Aorta (tissue), 5 donors: ENCODE data around the gene TLE3. TPM values are rescaled to one million over a fixed set of nuclear protein-coding genes. Genes with fewer than 3 reads are reported as not detected.

Experiments
- ATAC-seq: fragments of 200-7000 bp; cut with Tn5 transposase; one replicate; pipeline ENCODE4 v1.9.1; 2022; ENCODE audit warnings: moderate library complexity; ENCODE audit not compliant: low FRiP score
- DNase-seq, 2 donors: peaks; one replicate each; pipeline ENCODE4 v3.0.0-alpha.2; 2020
- H3K27ac ChIP-seq, 2 donors: one replicate each; pipeline ENCODE4 v1.5.1; 2013; ENCODE audit warnings: low read length in 2 of 2, mild to moderate bottlenecking in 2 of 2, moderate library complexity in 2 of 2, control low read depth in 1 of 2, inconsistent platforms in 1 of 2, low read depth in 1 of 2
- H3K27me3 ChIP-seq, 2 donors: one replicate each; pipeline ENCODE4 v1.6.1; 2013; ENCODE audit warnings: control low read depth in 1 of 2, low read length in 1 of 2, mild to moderate bottlenecking in 1 of 2, moderate library complexity in 1 of 2; ENCODE audit not compliant: insufficient read depth in 2 of 2, control insufficient read depth in 1 of 2
- H3K36me3 ChIP-seq, 2 donors: one replicate each; pipeline ENCODE4 v1.6.1; 2013; ENCODE audit warnings: control low read depth in 1 of 2, low read length in 1 of 2, mild to moderate bottlenecking in 1 of 2; ENCODE audit not compliant: insufficient read depth in 2 of 2, control insufficient read depth in 1 of 2
- H3K4me1 ChIP-seq, 2 donors: one replicate each; pipeline ENCODE4 v1.6.1; 2013; ENCODE audit warnings: low read length in 2 of 2, control low read depth in 1 of 2, mild to moderate bottlenecking in 1 of 2, moderate library complexity in 1 of 2; ENCODE audit not compliant: insufficient read depth in 2 of 2, control insufficient read depth in 1 of 2
- H3K4me3 ChIP-seq, 2 donors: one replicate each; pipeline ENCODE4 v1.5.1; 2013; ENCODE audit warnings: low read length in 2 of 2, control low read depth in 1 of 2, mild to moderate bottlenecking in 1 of 2
- H3K9me3 ChIP-seq: one replicate; pipeline ENCODE4 v1.6.1; 2013; ENCODE audit warnings: mild to moderate bottlenecking, low read length; ENCODE audit not compliant: control insufficient read depth
- WGBS, 2 donors: extraction: QIAGEN DNeasy Blood & Tissue Kit; methylation state at CpG; one replicate each; pipeline ENCODE4 v1.1.7; 2013; 5-methylcytosine and 5-hydroxymethylcytosine counted together
- intact Hi-C, 2 donors: fragments of 100-400 bp; cut with DNase I; formaldehyde crosslinking; loops; one replicate each; pipeline versions ENCODE4 v1.14.2 to v1.15.0; 2022
- polyA plus RNA-seq, 2 donors: library from polyadenylated mRNA; stranded (reverse); fragments of 200-250 nt; gene quantifications; one replicate each; pipeline ENCODE4 v1.2.3, GENCODE V29; 2013
- total RNA-seq, 2 donors: library from RNA; stranded (reverse); fragmentation: NEBNext Ultra II Directional; extraction: Animal tissue kit (Norgen Biotek cat#: 25700); gene quantifications; one replicate each; pipeline ENCODE4 v1.2.1, GENCODE V29; 2021
- donor health status: healthy with polysubstance abuse.
- donor health status: Bipolar disorder and iron deficiency.
- donor health status: DM: no; HTN: no; CAD: no.
- donor health status: DM: no; HTN: no; CAD: no.
- donor health status: DM: yes; HTN: yes; CAD: no.

The TLE3 gene
- total and polyA plus RNA-seq, 4 donors = 8.3 to 89.9 (median 28.2) TPM

- intact Hi-C loops = no loop called here
- no peaks in the 10 kb centered on the region for H3K36me3 ChIP-seq
- no peaks in the 10 kb centered on the region for H3K9me3 ChIP-seq
- ATAC-seq = no peak
- no peak overlapping the region for H3K27ac ChIP-seq
- no peaks in the 10 kb centered on the region for H3K4me1 ChIP-seq
- H3K27me3 ChIP-seq = no peaks in the 10 kb centered on the region
- no peak for DNase-seq
- H3K4me3 ChIP-seq = no peak overlapping the region
- 37 to 41% methylated on average over 35 of the region's 35 CpGs for WGBS, 2 donors
Observed at GRCh38 chr15:70033529-70034140, 64.1 kb downstream of the TLE3 start.

GRCh38 chr15:70033109-70033508 is 64.6 kb downstream of the TLE3 start:
- no peaks in the 10 kb centered on the region for H3K9me3 ChIP-seq
- no peaks in the 10 kb centered on the region for H3K27me3 ChIP-seq
- H3K36me3 ChIP-seq = no peaks in the 10 kb centered on the region
- no peak overlapping the region for H3K27ac ChIP-seq
- DNase-seq = no peak
- no peak for ATAC-seq
- WGBS, 2 donors = 67 to 76% methylated on average over 10 of the region's 10 CpGs
- no peaks in the 10 kb centered on the region for H3K4me1 ChIP-seq
- intact Hi-C loops = no loop called here
- no peak overlapping the region for H3K4me3 ChIP-seq

- Histone ChIP-seq H3K27me3 (no peaks in the 10 kb centered on the region), H3K27ac (no peak overlapping the region), H3K4me1 (no peaks in the 10 kb centered on the region), H3K9me3 (no peaks in the 10 kb centered on the region), H3K36me3 (no peaks in the 10 kb centered on the region), H3K4me3 (no peak overlapping the region)
- WGBS, 2 donors = 83 to 87% methylated on average over 2 of the region's 2 CpGs
- intact Hi-C loops = no loop called here
- ATAC-seq = no peak
- no peak for DNase-seq
Observed at GRCh38 chr15:70032509-70032908, 65.2 kb downstream of the TLE3 start.

GRCh38 chr15:70031713-70032112 is 66.0 kb downstream of the TLE3 start:
- H3K9me3 ChIP-seq = no peaks in the 10 kb centered on the region
- DNase-seq = no peak
- 94 to 95% methylated on average over 2 of the region's 2 CpGs for WGBS, 2 donors
- no peak for ATAC-seq
- H3K27me3 ChIP-seq = no peaks in the 10 kb centered on the region
- no peak overlapping the region for H3K4me3 ChIP-seq
- H3K4me1 ChIP-seq = no peaks in the 10 kb centered on the region
- intact Hi-C loops = no loop called here
- no peaks in the 10 kb centered on the region for H3K36me3 ChIP-seq
- no peak overlapping the region for H3K27ac ChIP-seq

- H3K36me3 ChIP-seq = no peaks in the 10 kb centered on the region
- ATAC-seq (no peak), DNase-seq (no peak)
- no peak overlapping the region for H3K4me3 ChIP-seq
- no peaks in the 10 kb centered on the region for H3K4me1 ChIP-seq
- 94 to 97% methylated on average over 5 of the region's 5 CpGs for WGBS, 2 donors
- no peaks in the 10 kb centered on the region for H3K27me3 ChIP-seq
- H3K27ac ChIP-seq = no peak overlapping the region
- no peaks in the 10 kb centered on the region for H3K9me3 ChIP-seq
- intact Hi-C loops = no loop called here
Observed at GRCh38 chr15:70031261-70031660, 66.5 kb downstream of the TLE3 start.

- intact Hi-C loops = no loop called here
- Histone ChIP-seq H3K27ac (no peak overlapping the region), H3K4me3 (no peak overlapping the region), H3K4me1 (no peaks in the 10 kb centered on the region), H3K9me3 (no peaks in the 10 kb centered on the region), H3K36me3 (no peaks in the 10 kb centered on the region), H3K27me3 (no peaks in the 10 kb centered on the region)
- ATAC-seq (no peak), DNase-seq (no peak)
- 98% methylated on average over 5 of the region's 5 CpGs for WGBS, 2 donors
Observed at GRCh38 chr15:70030851-70031250, 66.9 kb downstream of the TLE3 start.

GRCh38 chr15:70029297-70029701 is 68.4 kb downstream of the TLE3 start:
- no peak overlapping the region for H3K27ac ChIP-seq

GRCh38 chr15:70027518-70027917 is 70.2 kb downstream of the TLE3 start:
- Histone ChIP-seq H3K27ac (no peak overlapping the region), H3K4me3 (no peak overlapping the region), H3K36me3 (no peaks in the 10 kb centered on the region), H3K9me3 (no peaks in the 10 kb centered on the region), H3K27me3 (no peaks in the 10 kb centered on the region), H3K4me1 (peaks cover 0 to 3% of the 10 kb centered on the region in 2 donors)
- WGBS, 2 donors = 96 to 99% methylated on average over 1 of the region's 1 CpG
- intact Hi-C loops = no loop called here
- no peak for DNase-seq
- ATAC-seq = no peak

More at GRCh38 chr15:70029297-70029701, 68.4 kb downstream of the TLE3 start:
- intact Hi-C loops = no loop called here
- Histone ChIP-seq H3K4me3 (no peak overlapping the region), H3K27me3 (no peaks in the 10 kb centered on the region), H3K9me3 (no peaks in the 10 kb centered on the region), H3K36me3 (no peaks in the 10 kb centered on the region), H3K4me1 (no peaks in the 10 kb centered on the region)
- no peak for ATAC-seq
- no peak for DNase-seq
- WGBS, 2 donors = 90 to 93% methylated on average over 3 of the region's 3 CpGs

- H3K9me3 ChIP-seq = no peaks in the 10 kb centered on the region
- H3K27ac ChIP-seq = no peak overlapping the region
- DNase-seq (peak in 1 of 2 donors; percentile 64), ATAC-seq (no peak)
- intact Hi-C loops = no loop called here
- no peaks in the 10 kb centered on the region for H3K36me3 ChIP-seq
- peaks cover 0 to 3% of the 10 kb centered on the region in 2 donors for H3K4me1 ChIP-seq
- no peaks in the 10 kb centered on the region for H3K27me3 ChIP-seq
- 94 to 95% methylated on average over 5 of the region's 5 CpGs for WGBS, 2 donors
- no peak overlapping the region for H3K4me3 ChIP-seq
Observed at GRCh38 chr15:70026991-70027390, 70.7 kb downstream of the TLE3 start.
